ENCODE results near the gene TTC38. TPM values are rescaled to one million over a fixed set of nuclear protein-coding genes. Genes with fewer than 3 reads are reported as not detected.

Gene TTC38
- total RNA-seq, 2 experiments from 2014 or later = 5.2 to 5.8 TPM

- ChIA-PET POLR2A (no interaction called here), CTCF (interaction anchor here (0.5 kb wide), 1 partner anchor 95 kb away, joined by 3 read pairs; no protein-coding TSS in a partner anchor)
- DNase-seq (no peak), ATAC-seq (no peak)
- no peak overlapping the region for H3K27ac Mint-ChIP-seq
- no peaks in the 10 kb centered on the region for H3K9me3 Mint-ChIP-seq (ENCODE audit: low read depth)
- H3K36me3 Mint-ChIP-seq (ENCODE audit: low read depth) = peaks cover 3% of the 10 kb centered on the region
- peaks cover 11% of the 10 kb centered on the region for H3K4me1 Mint-ChIP-seq
- no peak overlapping the region for H3K4me3 Mint-ChIP-seq
- no peaks in the 10 kb centered on the region for H3K27me3 Mint-ChIP-seq
- intact Hi-C loops (cut with DNase I, micrococcal nuclease) = no loop called here
Measured at GRCh38 chr22:46237453-46238124, 30.2 kb upstream of the TTC38 start.

GRCh38 chr22:46238541-46238940, 29.3 kb upstream of the TTC38 start:
- Mint-ChIP-seq H3K27me3 (no peaks in the 10 kb centered on the region), H3K4me1 (peaks cover 11% of the 10 kb centered on the region), H3K27ac (no peak overlapping the region), H3K36me3 (ENCODE audit: low read depth) (peaks cover 4% of the 10 kb centered on the region), H3K9me3 (ENCODE audit: low read depth) (no peaks in the 10 kb centered on the region), H3K4me3 (no peak overlapping the region)
- CTCF ChIA-PET = no interaction called here
- ATAC-seq = no peak
- no peak for DNase-seq
- POLR2A ChIA-PET = no interaction called here
- intact Hi-C loops (cut with DNase I, micrococcal nuclease) = no loop called here

- H3K9me3 Mint-ChIP-seq (ENCODE audit: low read depth) = no peaks in the 10 kb centered on the region
- H3K36me3 Mint-ChIP-seq (ENCODE audit: low read depth) = peaks cover 4% of the 10 kb centered on the region
- intact Hi-C loops (cut with DNase I, micrococcal nuclease) = no loop called here
- peaks cover 11% of the 10 kb centered on the region for H3K4me1 Mint-ChIP-seq
- POLR2A ChIA-PET = no interaction called here
- no peaks in the 10 kb centered on the region for H3K27me3 Mint-ChIP-seq
- no peak overlapping the region for H3K4me3 Mint-ChIP-seq
- CTCF ChIA-PET = interaction anchor here (0.5 to 0.7 kb wide), 3 partner anchors 17 to 115 kb away, joined by 3 read pairs; no protein-coding TSS in a partner anchor
- DNase-seq (no peak), ATAC-seq (peak; percentile 16)
- peak overlapping the region; percentile 31 for H3K27ac Mint-ChIP-seq
Measured at GRCh38 chr22:46239261-46240048, 28.4 kb upstream of the TTC38 start.

- Mint-ChIP-seq H3K36me3 (ENCODE audit: low read depth) (peaks cover 4% of the 10 kb centered on the region), H3K27me3 (no peaks in the 10 kb centered on the region), H3K4me3 (no peak overlapping the region), H3K4me1 (peaks cover 11% of the 10 kb centered on the region), H3K9me3 (ENCODE audit: low read depth) (no peaks in the 10 kb centered on the region), H3K27ac (no peak overlapping the region)
- ChIA-PET POLR2A (no interaction called here), CTCF (interaction anchor here (0.5 to 0.7 kb wide), 3 partner anchors 17 to 116 kb away, joined by 3 read pairs; no protein-coding TSS in a partner anchor)
- DNase-seq (no peak), ATAC-seq (no peak)
- intact Hi-C loops (cut with DNase I, micrococcal nuclease) = no loop called here
Measured at GRCh38 chr22:46240073-46240472, 27.7 kb upstream of the TTC38 start.

GRCh38 chr22:46240506-46240905, 27.3 kb upstream of the TTC38 start:
- intact Hi-C loops (cut with DNase I, micrococcal nuclease) = no loop called here
- Mint-ChIP-seq H3K36me3 (ENCODE audit: low read depth) (peaks cover 4% of the 10 kb centered on the region), H3K9me3 (ENCODE audit: low read depth) (no peaks in the 10 kb centered on the region), H3K27me3 (no peaks in the 10 kb centered on the region), H3K4me3 (no peak overlapping the region), H3K4me1 (peaks cover 11% of the 10 kb centered on the region), H3K27ac (no peak overlapping the region)
- ATAC-seq (no peak), DNase-seq (no peak)
- CTCF ChIA-PET = interaction anchor here (0.7 kb wide), 1 partner anchor 103 kb away, joined by 3 read pairs; no protein-coding TSS in a partner anchor
- POLR2A ChIA-PET = no interaction called here

GRCh38 chr22:46240907-46241306, 26.9 kb upstream of the TTC38 start:
- POLR2A ChIA-PET = no interaction called here
- Mint-ChIP-seq H3K4me1 (peaks cover 11% of the 10 kb centered on the region), H3K36me3 (ENCODE audit: low read depth) (peaks cover 4% of the 10 kb centered on the region), H3K27ac (no peak overlapping the region), H3K9me3 (ENCODE audit: low read depth) (no peaks in the 10 kb centered on the region), H3K4me3 (no peak overlapping the region), H3K27me3 (no peaks in the 10 kb centered on the region)
- intact Hi-C loops (cut with DNase I, micrococcal nuclease) = no loop called here
- no peak for DNase-seq
- CTCF ChIA-PET = interaction anchor here (1.0 kb wide), 1 partner anchor 15 kb away, joined by 3 read pairs; no protein-coding TSS in a partner anchor
- no peak for ATAC-seq

GRCh38 chr22:46241396-46242007, 26.3 kb upstream of the TTC38 start:
- no peak overlapping the region for H3K4me3 Mint-ChIP-seq
- CTCF ChIA-PET = interaction anchor here (0.7 to 1.0 kb wide), 2 partner anchors 15 to 121 kb away, joined by 3 read pairs; no protein-coding TSS in a partner anchor
- no peaks in the 10 kb centered on the region for H3K27me3 Mint-ChIP-seq
- H3K4me1 Mint-ChIP-seq = peaks cover 11% of the 10 kb centered on the region
- POLR2A ChIA-PET = no interaction called here
- DNase-seq (no peak), ATAC-seq (no peak)
- no peaks in the 10 kb centered on the region for H3K9me3 Mint-ChIP-seq (ENCODE audit: low read depth)
- peaks cover 4% of the 10 kb centered on the region for H3K36me3 Mint-ChIP-seq (ENCODE audit: low read depth)
- intact Hi-C loops (cut with DNase I, micrococcal nuclease) = no loop called here
- no peak overlapping the region for H3K27ac Mint-ChIP-seq

GRCh38 chr22:46242076-46242475, 25.7 kb upstream of the TTC38 start:
- Mint-ChIP-seq H3K27ac (no peak overlapping the region), H3K4me1 (peaks cover 11% of the 10 kb centered on the region), H3K4me3 (no peak overlapping the region), H3K36me3 (ENCODE audit: low read depth) (peaks cover 4% of the 10 kb centered on the region), H3K27me3 (no peaks in the 10 kb centered on the region), H3K9me3 (ENCODE audit: low read depth) (no peaks in the 10 kb centered on the region)
- POLR2A ChIA-PET = no interaction called here
- intact Hi-C loops (cut with DNase I, micrococcal nuclease) = no loop called here
- CTCF ChIA-PET = interaction anchor here (0.7 kb wide), 1 partner anchor 122 kb away, joined by 3 read pairs; no protein-coding TSS in a partner anchor
- no peak for DNase-seq
- ATAC-seq = no peak

GRCh38 chr22:46244771-46245170, 23.0 kb upstream of the TTC38 start:
- intact Hi-C loops (cut with DNase I, micrococcal nuclease) = no loop called here
- Mint-ChIP-seq H3K4me1 (peaks cover 9% of the 10 kb centered on the region), H3K27me3 (no peaks in the 10 kb centered on the region), H3K4me3 (no peak overlapping the region), H3K36me3 (ENCODE audit: low read depth) (peaks cover 1% of the 10 kb centered on the region), H3K27ac (no peak overlapping the region), H3K9me3 (ENCODE audit: low read depth) (no peaks in the 10 kb centered on the region)
- ATAC-seq (no peak), DNase-seq (no peak)
- CTCF ChIA-PET = interaction anchor here (0.6 kb wide), 1 partner anchor 239 kb away, joined by 3 read pairs; no protein-coding TSS in a partner anchor
- POLR2A ChIA-PET = interaction anchor here (0.6 kb wide), 1 partner anchor 41 kb away, joined by 4 read pairs; no protein-coding TSS in a partner anchor

GRCh38 chr22:46245511-46245910, 22.3 kb upstream of the TTC38 start:
- H3K4me1 Mint-ChIP-seq = peaks cover 5% of the 10 kb centered on the region
- POLR2A ChIA-PET = no interaction called here
- ATAC-seq (no peak), DNase-seq (no peak)
- CTCF ChIA-PET = no interaction called here
- H3K36me3 Mint-ChIP-seq (ENCODE audit: low read depth) = peaks cover 1% of the 10 kb centered on the region
- intact Hi-C loops (cut with DNase I, micrococcal nuclease) = no loop called here
- no peak overlapping the region for H3K4me3 Mint-ChIP-seq
- no peak overlapping the region for H3K27ac Mint-ChIP-seq
- no peaks in the 10 kb centered on the region for H3K9me3 Mint-ChIP-seq (ENCODE audit: low read depth)
- H3K27me3 Mint-ChIP-seq = no peaks in the 10 kb centered on the region

- DNase-seq = no peak
- ChIA-PET CTCF (interaction anchor here (0.7 kb wide), 1 partner anchor 14 kb away, joined by 4 read pairs; no protein-coding TSS in a partner anchor), POLR2A (no interaction called here)
- no peaks in the 10 kb centered on the region for H3K9me3 Mint-ChIP-seq (ENCODE audit: low read depth)
- ATAC-seq = no peak
- peaks cover 1% of the 10 kb centered on the region for H3K36me3 Mint-ChIP-seq (ENCODE audit: low read depth)
- intact Hi-C loops (cut with DNase I, micrococcal nuclease) = no loop called here
- peaks cover 7% of the 10 kb centered on the region for H3K4me1 Mint-ChIP-seq
- no peak overlapping the region for H3K27ac Mint-ChIP-seq
- no peaks in the 10 kb centered on the region for H3K27me3 Mint-ChIP-seq
- H3K4me3 Mint-ChIP-seq = no peak overlapping the region
Measured at GRCh38 chr22:46246178-46246577, 21.6 kb upstream of the TTC38 start.
